K562 (cell line): ENCODE measurements around the gene AP3M1.

Source experiments
- CTCF ChIP-seq, 3 experiments: IDR thresholded peaks in 2 of 3; conservative IDR thresholded peaks in 1 of 3; 2 replicates each; pipeline ENCODE4 v1.5.1; 2011 to 2012; ENCODE audit warnings: low read length in 3 of 3, mild to moderate bottlenecking in 3 of 3, control low read depth in 2 of 3, improper control_type of control experiment in 1 of 3, inconsistent platforms in 1 of 3, low read depth in 1 of 3, mixed read lengths in 1 of 3, moderate library complexity in 1 of 3; ENCODE audit not compliant: insufficient read depth in 2 of 3
- E2F6 ChIP-seq, 2 experiments: IDR thresholded peaks; 2 replicates each; pipeline ENCODE4 v1.6.1; 2011; ENCODE audit warnings: borderline replicate concordance in 1 of 2, control low read depth in 1 of 2, low read depth in 1 of 2, low read length in 1 of 2, mild to moderate bottlenecking in 1 of 2, mixed read lengths in 1 of 2, moderate library complexity in 1 of 2; ENCODE audit not compliant: insufficient read depth in 1 of 2, insufficient read length in 1 of 2, poor library complexity in 1 of 2, severe bottlenecking in 1 of 2; ENCODE audit errors: extremely low read depth in 1 of 2
- E4F1 ChIP-seq: fragments of 250-450 bp; sonication (Bioruptor Pico); IDR thresholded peaks from 2 replicates; pipeline ENCODE4 v1.5.0; 2021; ENCODE audit warnings: mild to moderate bottlenecking, borderline replicate concordance
- ESRRA ChIP-seq: fragments of 450-650 bp; IDR thresholded peaks from 2 replicates; pipeline ENCODE4 v1.6.1; 2014; ENCODE audit warnings: low read depth, mild to moderate bottlenecking, moderate library complexity, borderline replicate concordance
- HDGF ChIP-seq: fragments of 450-650 bp; IDR thresholded peaks from 2 replicates; pipeline ENCODE4 v1.6.1; 2016
- JUN ChIP-seq, 2 experiments: sonication (generic) in 1 of 2; formaldehyde crosslinking in 1 of 2; IDR thresholded peaks; 2 replicates each; pipeline versions ENCODE4 v1.6.1 to v1.8.0; 2012 to 2022; ENCODE audit warnings: borderline replicate concordance in 2 of 2, mild to moderate bottlenecking in 2 of 2, improper control_type of control experiment in 1 of 2, low read depth in 1 of 2, low read length in 1 of 2, missing genetic modification reagents in 1 of 2
- JUND ChIP-seq, 2 experiments: IDR thresholded peaks; 2 replicates in 1 of 2; 3 replicates in 1 of 2; pipeline ENCODE4 v1.6.1; 2011; ENCODE audit warnings: borderline replicate concordance in 2 of 2, low read depth in 2 of 2, low read length in 2 of 2, improper control_type of control experiment in 1 of 2, missing biosample characterization in 1 of 2, missing genetic modification characterization in 1 of 2, missing genetic modification reagents in 1 of 2
- POLR2A ChIP-seq: fragments of 450-650 bp; conservative IDR thresholded peaks from 2 replicates; pipeline ENCODE4 v1.6.1; 2016
- TCF7L2 ChIP-seq: fragments of 150-350 bp; IDR thresholded peaks from 2 replicates; pipeline ENCODE4 v1.6.1; 2016; ENCODE audit warnings: low read depth, mild to moderate bottlenecking, low read length, moderate library complexity
- U2AF1 ChIP-seq: fragments of 200-400 bp; formaldehyde crosslinking; optimal IDR thresholded peaks from 2 replicates; pipeline ENCODE3; 2017; ENCODE audit warnings: mild to moderate bottlenecking, low read depth, low read length, moderate library complexity

GRCh38 chr10:74096777-74097176 lies 53.9 kb downstream of the AP3M1 start:
- TF ChIP-seq JUN (IDR thresholded peaks at IDR 0.05; ENCODE audit: borderline replicate concordance, low read depth, low read length) (no peak), JUN (CRISPR knock-in tag; IDR thresholded peaks at IDR 0.05; ENCODE audit: borderline replicate concordance) (no peak), CTCF (IDR thresholded peaks at IDR 0.05 in 2 of 3, conservative IDR thresholded peaks at IDR 0.05 in 1 of 3; ENCODE audit: insufficient read depth in 2 of 3, low read depth in 1 of 3, low read length in 3 of 3) (no peak), HDGF (no peak), TCF7L2 (no peak), U2AF1 (no peak), E2F6 (IDR thresholded peaks at IDR 0.05; ENCODE audit: borderline replicate concordance in 1 of 2, extremely low read depth in 1 of 2, insufficient read depth in 1 of 2, insufficient read length in 1 of 2, low read depth in 1 of 2, low read length in 1 of 2, poor library complexity in 1 of 2, severe bottlenecking in 1 of 2) (no peak), E4F1 (CRISPR knock-in tag) (no peak), JUND (IDR thresholded peaks at IDR 0.05; ENCODE audit: borderline replicate concordance, low read depth, low read length) (no peak), JUND (tag; IDR thresholded peaks at IDR 0.05; ENCODE audit: borderline replicate concordance, low read depth, low read length) (no peak), POLR2A (no peak), ESRRA (no peak)
